GM19025 (cell line): ENCODE measurements around the gene SYTL1.

Experiments
- ATAC-seq: cut with Tn5 transposase; IDR thresholded peaks from one replicate; pipeline ENCODE4 v1.9.1; 2021; ENCODE audit warnings: mild to moderate bottlenecking, low read depth, moderate library complexity; ENCODE audit not compliant: unreplicated experiment

Gene SYTL1

DNA sequence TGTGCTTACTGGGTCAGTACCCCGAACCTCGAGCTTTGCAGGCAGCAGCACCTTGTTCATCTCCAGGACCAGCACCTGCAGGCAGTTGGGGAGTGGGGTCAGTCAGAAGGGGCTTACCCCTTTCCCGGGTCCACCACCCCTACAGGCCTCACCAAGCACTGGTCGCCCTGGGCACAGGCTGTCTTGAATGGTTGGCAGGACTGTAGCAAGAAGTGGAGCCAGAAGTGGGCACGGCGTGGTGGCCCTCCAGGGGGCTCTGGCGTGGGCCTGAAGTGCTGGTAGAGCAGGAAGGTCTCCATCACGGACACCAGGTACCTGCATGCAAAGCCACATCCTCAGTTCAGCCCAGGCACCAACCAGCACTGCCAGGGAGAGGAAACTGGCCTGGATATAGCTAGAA lies 19.7 kb downstream of the SYTL1 start:
- ATAC-seq, result no peak

DNA sequence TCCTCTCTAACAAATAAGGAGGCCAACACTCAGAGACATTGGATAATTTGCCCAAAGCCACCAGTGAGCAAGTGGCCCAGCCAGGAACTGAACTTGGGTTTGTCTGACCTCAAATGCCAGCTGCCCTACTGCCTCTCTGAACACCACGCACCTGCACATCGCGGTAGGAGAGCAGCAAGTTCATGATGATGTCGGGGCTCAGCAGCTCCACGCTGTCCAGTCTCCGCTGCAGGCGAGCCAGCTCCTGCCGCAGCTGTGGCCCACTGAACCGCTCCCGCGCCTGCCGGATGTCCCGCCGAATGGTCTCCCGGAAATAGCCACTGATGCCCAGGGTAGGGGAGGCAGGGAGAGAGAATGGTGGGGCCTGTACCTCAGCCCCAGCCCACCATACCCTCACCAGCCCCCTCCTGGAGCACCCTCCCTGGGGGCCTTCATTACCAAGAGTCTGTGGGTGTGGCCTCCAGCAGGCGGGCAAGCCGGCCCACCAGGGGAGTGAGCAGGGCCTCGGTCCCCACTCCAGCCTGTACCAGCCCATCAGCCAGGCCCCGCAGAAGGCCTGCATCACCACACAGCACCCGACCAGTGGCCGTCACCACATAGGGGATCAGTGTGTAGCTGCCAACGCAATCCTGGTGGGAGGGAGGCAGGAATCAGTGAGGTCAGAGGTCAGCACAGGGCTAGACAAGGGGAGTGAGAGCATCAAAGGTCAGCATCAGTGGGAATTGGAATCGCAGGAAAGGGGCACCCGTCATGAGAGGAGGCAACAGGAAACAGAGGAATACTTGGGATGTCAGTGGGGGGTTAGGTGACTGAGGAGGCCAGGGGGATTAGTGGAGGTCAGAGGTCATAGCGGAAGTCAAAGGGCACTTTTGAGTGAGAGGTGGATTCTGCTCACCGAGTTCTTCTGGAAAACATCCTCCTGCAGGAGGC lies 22.2 kb downstream of the SYTL1 start:
- no peak for ATAC-seq

DNA sequence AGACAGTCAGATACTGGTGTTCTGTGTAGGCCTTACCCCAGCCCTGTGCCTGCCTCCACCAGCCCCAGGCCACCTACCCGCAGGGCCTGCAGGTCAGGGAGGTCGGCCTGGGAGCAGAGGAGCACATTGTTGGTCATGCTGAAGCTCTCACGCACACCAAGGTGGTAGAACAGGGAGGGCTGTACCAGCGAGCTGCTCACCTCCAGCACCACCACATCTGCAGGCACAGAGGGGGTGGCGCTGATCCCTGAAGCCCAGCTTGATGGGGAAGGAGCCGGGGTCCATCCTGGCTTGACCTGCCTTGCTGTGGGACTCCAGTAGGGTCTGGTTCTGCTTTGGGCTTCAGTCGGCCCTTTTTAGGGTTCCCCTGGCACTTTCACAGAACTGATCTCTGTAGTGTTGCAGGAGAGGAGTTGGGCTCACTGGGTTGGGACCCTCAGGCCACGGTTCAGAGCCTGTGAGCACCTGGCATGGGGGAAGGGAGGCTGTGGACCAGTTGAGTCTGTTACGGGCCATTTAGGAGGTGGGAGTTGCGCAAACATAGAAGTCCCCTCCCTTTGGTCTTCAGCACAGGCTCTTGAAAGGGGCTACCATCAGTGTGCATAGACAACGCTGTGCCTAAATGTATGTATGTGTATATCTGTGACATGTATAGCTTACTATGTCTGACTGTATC lies 23.0 kb downstream of the SYTL1 start:
- ATAC-seq, result no peak

DNA sequence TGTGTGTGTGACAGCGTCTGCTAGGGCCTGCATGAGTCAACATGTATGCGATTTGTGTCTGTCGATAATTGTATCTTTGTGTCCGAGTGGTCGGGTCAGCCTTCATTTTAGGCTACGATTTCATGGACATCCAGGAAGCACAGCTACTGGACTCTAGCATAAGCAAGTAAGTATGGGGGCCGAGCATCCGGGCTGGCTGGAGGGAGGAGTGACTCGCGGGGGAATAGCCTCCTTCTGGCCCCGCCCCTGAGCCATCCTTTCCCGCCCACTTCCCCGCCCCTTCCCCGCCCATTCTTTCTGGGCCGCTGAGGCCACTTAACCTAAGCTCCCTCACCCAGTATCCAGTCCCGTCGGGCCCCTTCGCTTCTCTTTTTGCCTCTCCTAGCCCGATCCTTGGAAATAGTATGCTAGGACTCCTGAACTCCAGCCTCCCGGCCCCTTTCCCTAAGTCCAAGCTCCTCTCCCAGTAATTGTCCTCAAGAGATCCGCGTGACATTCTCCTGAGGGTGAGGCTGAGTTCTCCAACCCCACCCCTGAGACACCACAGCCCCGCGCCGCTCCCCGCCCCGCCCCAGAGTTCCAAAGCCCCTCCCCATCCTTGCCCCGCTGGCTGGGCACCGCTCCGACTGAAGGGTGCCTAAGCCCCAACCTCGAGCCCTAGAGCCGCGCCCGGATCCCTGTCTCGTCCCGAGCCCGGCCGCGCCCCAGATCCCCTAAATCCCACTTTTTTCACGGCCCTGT lies 23.7 kb downstream of the SYTL1 start:
- ATAC-seq, result no peak

DNA sequence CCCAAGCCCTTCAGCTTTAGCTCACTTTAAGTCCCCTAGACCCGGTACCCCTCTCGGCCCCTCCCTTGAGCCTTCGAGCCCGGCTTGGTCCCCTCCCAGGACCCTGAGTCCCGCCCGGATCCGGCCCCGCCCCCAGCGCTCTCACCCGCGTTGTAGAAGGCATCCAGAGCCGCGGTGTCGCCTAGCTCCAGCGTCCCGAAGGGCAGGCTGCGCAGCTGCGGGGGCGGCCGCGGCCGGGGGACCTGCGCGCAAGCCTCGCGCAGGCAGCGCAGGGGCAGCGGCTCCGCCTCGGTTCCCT lies 24.2 kb downstream of the SYTL1 start:
- no peak for ATAC-seq

DNA sequence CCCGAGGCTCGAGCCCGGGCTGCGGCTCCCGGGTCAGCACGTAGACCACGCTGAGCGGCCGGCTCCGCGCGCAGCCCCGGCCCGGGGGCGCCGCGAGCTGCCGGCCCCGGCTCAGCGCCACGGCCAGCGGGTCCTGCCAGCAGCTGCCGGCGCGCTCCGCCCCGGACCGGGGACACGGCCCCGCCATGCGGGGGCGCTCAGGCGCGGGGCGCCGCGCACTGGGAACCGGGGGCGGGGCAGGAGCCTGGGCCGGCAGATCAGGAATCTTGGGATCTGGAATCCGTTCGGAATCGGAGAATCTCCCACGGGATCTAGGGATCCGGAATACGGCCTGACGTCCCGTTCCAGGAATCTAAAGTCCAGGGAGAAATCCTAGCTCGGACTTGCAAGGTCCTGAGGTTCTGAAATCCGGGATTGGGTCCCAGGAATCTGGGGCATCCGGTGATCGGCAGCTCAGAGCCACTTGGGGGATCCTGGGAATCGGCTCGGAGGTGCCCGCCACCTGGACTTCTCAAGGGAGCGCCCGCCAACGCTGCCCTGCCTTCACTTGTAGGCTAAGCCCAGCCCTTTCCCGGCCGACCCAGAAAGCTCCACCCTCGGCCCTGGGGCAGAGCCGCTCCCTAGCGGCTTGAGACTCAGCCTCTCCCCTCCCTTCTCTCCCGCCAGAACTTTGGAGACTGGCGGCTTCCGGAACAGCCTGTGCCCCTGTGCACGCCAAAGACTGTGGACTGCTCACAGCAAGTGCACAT lies 24.8 kb downstream of the SYTL1 start, which contains the start of gene MAP3K6:
Gene MAP3K6, minus strand, starts transcription at position 551 of the 749 bp plus-strand sequence. Its CDS starts 364 bp downstream, at position 187.
- ATAC-seq, result no peak

DNA sequence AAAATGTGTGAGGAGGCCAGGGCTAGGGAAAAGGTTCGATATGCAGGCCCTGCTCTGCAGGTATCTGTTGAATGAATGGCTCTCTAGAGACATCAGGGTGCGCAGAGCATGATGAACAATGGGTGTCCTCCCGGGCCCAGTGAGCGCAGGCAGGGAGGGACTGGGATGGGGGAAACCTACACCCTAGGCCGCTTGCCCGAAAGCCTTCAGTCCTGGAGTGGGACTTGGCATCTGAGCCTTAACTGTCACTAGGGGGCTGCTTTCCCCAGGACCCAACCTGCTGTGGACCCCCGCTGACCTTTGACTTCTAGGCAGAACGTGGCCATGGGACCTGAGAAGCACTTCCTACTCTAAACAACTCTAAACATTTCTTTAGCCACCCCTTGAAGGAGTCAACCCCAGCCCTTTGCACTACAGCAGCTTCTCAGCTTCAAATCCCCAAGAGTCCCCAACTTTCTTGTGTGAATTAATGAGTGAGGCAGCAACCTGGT lies 25.4 kb downstream of the SYTL1 start:
- ATAC-seq, result no peak

DNA sequence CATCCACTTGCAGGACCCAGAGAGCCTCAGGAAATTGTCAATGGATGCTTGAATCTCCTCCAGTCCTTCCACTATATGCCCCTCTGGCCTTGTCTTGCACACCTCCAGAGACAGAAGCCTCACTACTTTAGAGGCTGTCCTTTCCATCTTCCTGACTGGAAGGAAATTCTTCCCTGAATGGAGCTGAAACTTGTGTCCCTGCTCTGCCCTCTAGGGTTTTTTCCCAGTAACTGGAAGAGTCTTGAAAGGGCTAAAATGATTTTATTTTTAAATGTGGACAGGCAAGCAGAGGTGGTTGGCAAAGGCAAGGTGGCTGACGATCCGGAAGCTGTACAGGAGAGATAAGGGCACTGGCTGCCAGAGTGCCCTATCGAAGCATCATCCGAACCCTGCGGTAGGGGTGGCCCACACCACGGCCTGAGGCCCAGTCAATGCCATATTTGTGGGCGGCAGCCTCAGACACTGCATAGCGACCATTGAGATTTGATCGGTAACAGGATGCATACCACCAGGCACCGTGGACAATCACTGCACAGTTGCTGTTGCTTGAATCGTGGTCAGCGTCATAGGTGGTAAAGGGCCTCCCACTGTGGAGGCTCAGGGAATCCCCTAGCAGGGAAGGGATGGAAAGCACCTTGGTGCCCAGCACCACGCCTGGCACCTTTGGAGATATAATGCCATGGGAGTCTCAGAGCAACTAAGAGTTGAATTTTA lies 27.2 kb downstream of the SYTL1 start:
- ATAC-seq, result no peak

DNA sequence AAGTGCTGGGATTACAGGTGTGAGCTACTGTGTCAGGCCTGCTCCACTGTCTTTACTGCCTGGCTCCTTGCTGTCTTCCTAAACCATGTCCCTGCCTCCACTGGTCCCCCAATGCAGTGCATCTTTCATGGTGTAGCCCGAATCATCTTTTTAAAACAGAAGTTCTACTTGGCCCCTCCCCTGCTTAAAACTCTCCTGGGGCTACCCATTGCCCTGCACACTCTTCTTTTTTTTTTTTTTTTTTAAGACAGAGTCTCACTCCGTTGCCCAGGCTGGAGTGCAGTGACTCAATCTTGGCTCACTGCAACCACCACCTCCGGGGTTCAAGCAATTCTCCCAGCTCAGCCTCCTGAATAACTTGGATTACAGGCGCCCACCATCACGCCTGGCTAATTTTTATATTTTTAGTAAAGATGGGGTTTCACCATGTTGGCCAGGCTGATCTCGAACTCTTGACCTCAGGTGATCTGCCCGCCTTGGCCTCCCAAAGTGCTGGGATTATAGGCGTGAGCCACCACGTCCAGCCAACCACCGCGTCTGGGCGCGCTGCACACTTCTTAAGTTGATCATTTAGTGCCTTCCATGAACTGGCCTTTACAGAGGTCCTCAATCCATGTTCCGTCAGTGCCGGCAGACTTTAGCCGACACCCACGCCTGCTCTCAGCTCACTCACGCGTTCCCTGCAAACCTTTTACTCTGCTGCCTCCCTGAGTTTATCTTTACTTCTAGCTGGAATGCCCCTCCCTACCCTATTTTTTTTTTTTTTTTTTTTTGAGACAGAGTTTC lies 30.4 kb downstream of the SYTL1 start:
- ATAC-seq, result no peak

DNA sequence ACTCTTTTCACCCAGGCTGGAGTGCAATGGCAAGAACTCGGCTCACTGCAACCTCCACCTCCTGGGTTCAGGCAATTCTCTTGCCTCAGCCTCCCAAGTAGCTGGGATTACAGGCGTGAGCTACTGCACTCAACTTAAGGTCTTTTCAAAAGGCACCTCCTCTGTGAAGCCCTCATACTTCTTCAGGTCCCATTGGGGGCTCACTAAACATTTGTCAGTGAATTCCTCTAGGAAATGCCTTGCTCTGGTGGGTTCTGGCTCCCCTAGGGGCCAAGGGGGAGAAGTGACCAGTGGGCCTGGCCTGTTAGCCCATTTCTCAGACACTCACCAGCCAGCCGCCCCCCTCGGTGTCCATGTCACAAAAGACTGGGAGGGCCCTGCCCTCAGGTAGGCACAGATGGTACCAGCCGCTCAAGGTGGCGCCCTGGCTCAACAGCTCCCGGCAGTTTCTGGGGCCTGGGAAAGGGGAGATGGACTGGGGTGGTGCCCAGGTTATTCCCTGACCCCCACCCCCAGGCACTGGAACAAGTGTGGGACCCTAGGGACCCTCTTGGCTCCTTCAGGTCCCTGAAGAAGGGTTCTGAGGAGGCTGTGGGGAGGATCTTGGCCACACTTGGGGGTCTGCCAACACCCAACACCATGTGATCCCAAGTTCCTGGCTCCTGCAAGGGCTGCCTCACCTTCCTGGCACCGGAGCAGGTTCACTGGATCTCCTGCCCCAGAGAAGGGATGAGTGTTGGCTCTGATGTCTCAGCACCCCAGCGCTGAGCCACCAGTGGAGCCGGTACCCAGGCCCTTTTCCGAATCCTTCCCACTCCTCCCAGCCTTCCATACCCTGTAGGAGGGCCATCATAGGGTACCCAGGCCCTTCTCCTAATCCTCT lies 31.2 kb downstream of the SYTL1 start:
- no peak for ATAC-seq

DNA sequence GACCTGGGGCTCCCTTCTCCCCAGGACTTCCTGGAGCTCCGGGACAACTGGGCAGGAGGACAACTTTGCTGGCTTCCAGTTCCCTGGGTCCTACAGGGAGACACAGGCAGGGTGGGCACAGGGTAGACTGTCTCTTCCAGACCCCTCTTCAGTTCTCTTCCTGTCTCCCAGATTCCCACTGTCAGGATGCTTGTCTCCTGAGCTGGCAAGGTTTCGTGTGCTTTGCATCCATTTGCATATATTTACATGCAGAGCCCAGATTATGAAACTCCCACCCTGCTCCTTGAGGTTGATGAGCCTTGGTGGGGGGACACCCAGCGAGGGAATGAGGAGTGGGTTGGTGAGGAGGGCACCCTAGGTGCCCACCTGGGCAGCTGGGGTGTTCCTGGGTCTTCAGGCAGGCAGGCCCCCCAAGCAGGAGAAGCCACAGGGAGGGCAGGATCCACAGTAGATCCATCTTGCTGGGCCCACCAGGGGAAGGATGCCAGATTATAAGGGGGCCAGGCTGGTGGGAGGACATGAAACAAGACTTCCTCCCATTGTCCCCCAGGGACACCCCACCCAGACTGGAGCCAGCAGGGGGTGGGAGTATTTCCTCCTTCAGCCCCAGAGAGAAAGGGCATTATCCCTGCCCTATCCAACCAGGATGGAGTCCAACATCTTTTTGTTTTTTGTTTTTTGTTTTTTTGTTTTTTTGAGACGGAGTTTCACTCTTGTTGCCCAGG lies 32.7 kb downstream of the SYTL1 start, which contains the start of gene FCN3:
Gene FCN3, minus strand, starts transcription at position 463 of the 725 bp plus-strand sequence. Its CDS starts 6 bp downstream, at position 457.
- no peak for ATAC-seq

DNA sequence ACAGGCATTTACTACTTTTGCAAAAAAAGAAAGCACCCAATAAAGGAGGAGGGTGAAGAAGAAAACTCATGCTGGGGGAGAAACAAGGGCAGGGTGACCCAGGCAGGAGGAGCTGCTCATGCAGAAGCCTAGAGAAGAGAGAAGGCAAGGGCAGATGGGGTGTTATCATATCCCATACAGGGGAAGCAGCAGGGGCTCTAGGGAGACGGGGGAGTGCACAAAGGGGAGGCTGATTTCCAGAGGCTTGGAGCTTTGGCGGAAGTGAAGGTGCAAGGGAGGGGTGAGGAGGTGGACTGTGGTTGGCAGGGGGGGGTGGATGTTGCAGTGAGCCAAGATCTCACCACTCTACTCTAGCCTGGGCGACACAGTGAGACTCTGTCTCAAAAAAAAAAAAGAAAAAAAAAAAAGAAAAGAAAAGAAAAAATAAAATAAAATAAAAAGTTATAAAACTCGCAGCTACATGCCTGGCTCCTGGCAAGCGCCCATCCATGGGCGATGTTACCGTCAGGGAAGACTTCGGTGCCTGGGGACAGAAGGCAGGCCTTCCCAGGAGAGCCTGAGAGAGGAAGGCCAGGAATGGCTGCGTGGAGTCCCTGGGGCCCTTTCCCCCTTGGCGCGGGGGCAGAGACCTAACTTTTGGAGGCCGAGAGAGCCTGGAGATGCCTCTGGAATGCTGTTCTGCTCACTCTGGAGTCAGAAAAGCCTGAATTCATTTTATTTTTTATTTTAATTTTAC lies 36.1 kb downstream of the SYTL1 start:
- ATAC-seq, result no peak

DNA sequence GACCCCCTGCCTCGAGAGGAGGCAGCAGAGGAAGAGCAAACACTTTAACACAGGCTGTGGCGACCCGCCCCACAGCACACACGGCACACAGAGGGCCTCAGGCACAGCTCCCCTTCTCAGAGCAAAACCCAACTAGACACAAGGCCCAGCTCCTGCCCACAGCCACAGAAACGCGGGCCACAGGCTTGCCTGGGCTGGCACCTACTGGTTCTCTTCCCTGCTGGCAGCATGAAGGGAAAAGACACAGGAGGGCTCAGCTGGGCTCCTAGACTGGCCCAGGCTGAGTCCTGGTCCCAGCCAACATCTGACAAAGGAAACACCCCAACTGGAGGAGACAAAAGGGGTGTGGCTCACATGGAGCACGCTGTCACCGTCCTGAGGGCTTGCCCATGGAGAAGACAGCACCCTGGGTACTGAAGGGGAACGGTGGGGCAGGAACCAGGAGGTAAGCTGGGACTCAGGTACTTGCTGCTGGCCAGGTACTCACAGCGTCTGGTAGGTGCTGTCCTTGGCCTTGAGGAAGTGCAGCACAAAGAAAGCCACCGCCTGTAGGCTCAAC lies 37.8 kb downstream of the SYTL1 start:
- ATAC-seq, result no peak

DNA sequence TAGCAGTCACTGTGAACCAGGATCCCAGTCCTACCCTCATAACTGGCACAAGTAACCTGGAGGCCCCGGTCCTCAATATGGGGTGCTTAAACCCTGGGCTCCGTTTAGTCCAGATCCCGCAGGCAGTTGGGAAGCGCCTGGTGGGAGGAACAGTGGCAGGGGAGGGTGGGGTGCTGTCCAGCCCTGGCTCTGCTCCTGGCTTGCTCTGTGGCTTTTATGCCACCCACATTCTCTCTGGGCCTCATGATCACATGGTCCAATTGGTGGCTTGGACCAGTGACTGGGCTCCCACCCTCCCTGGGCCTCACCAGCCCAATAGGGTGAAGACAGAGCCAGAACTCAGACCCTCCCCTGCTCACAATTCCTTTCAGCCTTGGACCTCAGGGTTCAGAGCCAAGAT lies 38.4 kb downstream of the SYTL1 start:
- ATAC-seq, result no peak

DNA sequence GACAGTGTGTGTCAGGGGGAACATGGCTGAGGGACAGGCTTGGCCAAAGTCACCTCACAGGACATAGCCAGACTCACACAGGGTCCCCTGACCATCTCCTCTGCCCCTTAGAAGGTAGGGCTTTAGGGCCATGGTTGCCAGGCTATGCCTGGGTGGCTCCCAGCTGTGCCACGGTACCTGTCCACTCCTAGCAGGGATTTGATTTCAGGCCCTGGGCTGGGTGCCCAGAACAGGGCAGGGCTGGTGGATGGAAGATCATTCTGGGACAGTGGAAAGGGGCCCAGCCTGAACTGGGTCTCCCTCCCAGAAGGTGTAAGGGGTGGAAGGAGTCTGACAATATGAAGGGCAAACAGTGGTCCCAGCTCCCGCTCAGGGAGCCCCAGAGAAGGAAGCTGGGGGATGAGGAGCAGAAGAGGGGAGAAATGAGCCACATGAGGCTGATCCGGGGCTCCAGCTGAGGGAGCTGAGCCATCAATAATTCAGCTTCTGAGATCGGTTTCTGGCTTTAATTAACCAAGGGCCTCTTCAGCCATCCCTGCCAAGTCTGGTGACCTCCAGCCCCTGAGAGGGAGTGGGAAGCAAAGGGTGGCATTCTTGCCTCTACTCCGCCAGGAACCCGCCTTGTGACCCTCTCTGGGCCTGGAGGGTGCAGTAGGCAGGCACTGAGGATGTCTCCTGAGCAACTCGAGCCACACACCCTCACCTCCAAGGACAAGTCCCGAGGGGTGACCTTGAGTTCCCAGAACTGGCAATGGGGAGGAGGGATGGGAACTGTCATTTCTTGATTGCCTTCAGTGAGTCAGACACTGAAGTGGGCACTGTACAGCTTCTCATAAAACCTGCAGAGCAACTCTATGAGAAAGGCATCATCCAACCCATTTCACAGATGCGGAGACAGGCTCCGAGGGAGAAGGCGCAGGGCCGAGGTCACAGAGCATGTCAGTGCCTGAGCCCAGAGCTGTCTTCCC lies 39.2 kb downstream of the SYTL1 start:
- ATAC-seq, result no peak
